ENCODE data around the gene RYR1. TPM values are rescaled to one million over a fixed set of nuclear protein-coding genes. Genes with fewer than 3 reads are reported as not detected.

Gene RYR1
- total and polyA plus RNA-seq, 11 donors, result 0.44 to 2.1 (median 0.86) TPM

- Histone ChIP-seq H3K27me3 (peaks cover 0 to 13% (median 0%) of the 10 kb centered on the region in 9 donors), H3K36me3 (no peaks in the 10 kb centered on the region), H3K4me1 (no peaks in the 10 kb centered on the region), H3K9me3 (no peaks in the 10 kb centered on the region), H3K27ac (no peak overlapping the region), H3K4me3 (no peak overlapping the region)
- 75 to 78% (median 76%) methylated on average over 16 of the region's 16 CpGs for WGBS, 4 donors
- intact Hi-C loops (cut with DNase I), result no loop called here
- no peak for ATAC-seq
- no peak for TF ChIP-seq POLR2A (IDR thresholded peaks at IDR 0.05)
- no peak for DNase-seq
Observed at GRCh38 chr19:38478273-38478971, 44.9 kb downstream of the RYR1 start.

- intact Hi-C loops (cut with DNase I), result no loop called here
- Histone ChIP-seq H3K27me3 (peaks cover 0 to 3% (median 0%) of the 10 kb centered on the region in 9 donors), H3K36me3 (no peaks in the 10 kb centered on the region), H3K9me3 (no peaks in the 10 kb centered on the region), H3K4me1 (no peaks in the 10 kb centered on the region), H3K4me3 (no peak overlapping the region), H3K27ac (no peak overlapping the region)
- TF ChIP-seq CTCF (IDR thresholded peaks at IDR 0.05) (no peak), POLR2A (IDR thresholded peaks at IDR 0.05) (no peak)
- no peak for ATAC-seq
- 73 to 84% (median 81%) methylated on average over 8 of the region's 8 CpGs for WGBS, 4 donors
- DNase-seq, result no peak
Observed at GRCh38 chr19:38482496-38482895, 49.0 kb downstream of the RYR1 start.

GRCh38 chr19:38483016-38483630, 49.6 kb downstream of the RYR1 start:
- H3K36me3 ChIP-seq, result no peaks in the 10 kb centered on the region
- no peaks in the 10 kb centered on the region for H3K9me3 ChIP-seq
- 90 to 94% (median 92%) methylated on average over 11 to 24 of the region's 24 CpGs for WGBS, 4 donors
- no peaks in the 10 kb centered on the region for H3K4me1 ChIP-seq
- H3K4me3 ChIP-seq, result no peak overlapping the region
- H3K27ac ChIP-seq, result no peak overlapping the region
- ATAC-seq (no peak), DNase-seq (no peak)
- TF ChIP-seq CTCF (IDR thresholded peaks at IDR 0.05) (no peak), POLR2A (IDR thresholded peaks at IDR 0.05) (no peak)
- intact Hi-C loops (cut with DNase I), result no loop called here
- peaks cover 0 to 2% (median 0%) of the 10 kb centered on the region in 9 donors for H3K27me3 ChIP-seq

GRCh38 chr19:38484747-38485146, 51.3 kb downstream of the RYR1 start:
- intact Hi-C loops (cut with DNase I), result no loop called here

More at GRCh38 chr19:38484747-38485146, 51.3 kb downstream of the RYR1 start:
- DNase-seq, result no peak
- no peaks in the 10 kb centered on the region for H3K4me1 ChIP-seq
- peaks cover 0 to 4% (median 0%) of the 10 kb centered on the region in 9 donors for H3K27me3 ChIP-seq
- no peak overlapping the region for H3K27ac ChIP-seq
- no peaks in the 10 kb centered on the region for H3K9me3 ChIP-seq
- no peak for ATAC-seq
- 73 to 85% (median 82%) methylated on average over 2 of the region's 2 CpGs for WGBS, 4 donors
- H3K36me3 ChIP-seq, result no peaks in the 10 kb centered on the region
- H3K4me3 ChIP-seq, result no peak overlapping the region
- TF ChIP-seq POLR2A (IDR thresholded peaks at IDR 0.05) (no peak), CTCF (IDR thresholded peaks at IDR 0.05) (no peak)
